Measurements from ENCODE around the gene PRAME. TPM values are rescaled to one million over a fixed set of nuclear protein-coding genes. Genes with fewer than 3 reads are reported as not detected.

PRAME gene
- total RNA-seq, 2 experiments from 2014 or later, result not detected

- Mint-ChIP-seq H3K9me3 (no peaks in the 10 kb centered on the region), H3K27ac (no peak overlapping the region), H3K36me3 (ENCODE audit: low read depth) (no peaks in the 10 kb centered on the region), H3K4me3 (no peak overlapping the region), H3K27me3 (peaks cover 5% of the 10 kb centered on the region), H3K4me1 (ENCODE audit: low read depth) (no peaks in the 10 kb centered on the region)
- ATAC-seq (no peak), DNase-seq (no peak)
- ChIA-PET CTCF (interaction anchor here (1.0 to 1.2 kb wide), 2 partner anchors 11 to 13 kb away, joined by 3 read pairs; no protein-coding TSS in a partner anchor), POLR2A (interaction anchor here (1.1 kb wide), 1 partner anchor 179 kb away, joined by 3 read pairs; no protein-coding TSS in a partner anchor)
- intact Hi-C loops (cut with micrococcal nuclease), result no loop called here
- no peak for TF ChIP-seq CTCF (IDR thresholded peaks at IDR 0.05)
Observed at GRCh38 chr22:22574361-22574760, 15.3 kb upstream of the PRAME start.

- DNase-seq, result no peak
- ATAC-seq, result no peak
- Mint-ChIP-seq H3K4me1 (ENCODE audit: low read depth) (no peaks in the 10 kb centered on the region), H3K36me3 (ENCODE audit: low read depth) (no peaks in the 10 kb centered on the region), H3K9me3 (no peaks in the 10 kb centered on the region), H3K27me3 (peaks cover 12% of the 10 kb centered on the region), H3K27ac (no peak overlapping the region), H3K4me3 (no peak overlapping the region)
- POLR2A ChIA-PET, result interaction anchor here (1.1 kb wide), 1 partner anchor 180 kb away, joined by 3 read pairs; no protein-coding TSS in a partner anchor
- intact Hi-C loops (cut with micrococcal nuclease), result no loop called here
- CTCF ChIA-PET, result interaction anchor here (1.0 to 1.5 kb wide), 3 partner anchors 12 to 14 kb away, joined by 3 to 6 read pairs (median 3); no protein-coding TSS in a partner anchor
- TF ChIP-seq CTCF (IDR thresholded peaks at IDR 0.05), result no peak
Observed at GRCh38 chr22:22573047-22573889, 14.2 kb upstream of the PRAME start.

GRCh38 chr22:22571862-22572261 lies 12.8 kb upstream of the PRAME start:
- ChIA-PET POLR2A (no interaction called here), CTCF (interaction anchor here (1.5 kb wide), 1 partner anchor 14 kb away, joined by 6 read pairs; no protein-coding TSS in a partner anchor)
- Mint-ChIP-seq H3K9me3 (no peaks in the 10 kb centered on the region), H3K4me3 (no peak overlapping the region), H3K4me1 (ENCODE audit: low read depth) (no peaks in the 10 kb centered on the region), H3K36me3 (ENCODE audit: low read depth) (no peaks in the 10 kb centered on the region), H3K27me3 (peaks cover 13% of the 10 kb centered on the region), H3K27ac (no peak overlapping the region)
- TF ChIP-seq CTCF (IDR thresholded peaks at IDR 0.05), result no peak
- intact Hi-C loops (cut with micrococcal nuclease), result no loop called here
- ATAC-seq, result no peak
- no peak for DNase-seq

- CTCF ChIA-PET, result interaction anchor here (1.5 kb wide), 1 partner anchor 15 kb away, joined by 6 read pairs; no protein-coding TSS in a partner anchor
- no peak for ATAC-seq
Observed at GRCh38 chr22:22571429-22571828, 12.4 kb upstream of the PRAME start.

More at GRCh38 chr22:22571429-22571828, 12.4 kb upstream of the PRAME start:
- no peak for TF ChIP-seq CTCF (IDR thresholded peaks at IDR 0.05)
- no peak overlapping the region for H3K27ac Mint-ChIP-seq
- H3K4me3 Mint-ChIP-seq, result no peak overlapping the region
- intact Hi-C loops (cut with micrococcal nuclease), result no loop called here
- H3K36me3 Mint-ChIP-seq (ENCODE audit: low read depth), result no peaks in the 10 kb centered on the region
- no peaks in the 10 kb centered on the region for H3K4me1 Mint-ChIP-seq (ENCODE audit: low read depth)
- no peaks in the 10 kb centered on the region for H3K9me3 Mint-ChIP-seq
- POLR2A ChIA-PET, result no interaction called here
- H3K27me3 Mint-ChIP-seq, result peaks cover 14% of the 10 kb centered on the region
- DNase-seq, result no peak

Data from activated CD8-positive, alpha-beta T cell treated with anti-CD3 and anti-CD28 coated beads for 36 hours (primary cell).